WTC11 (cell line): Measurements from ENCODE around the gene CPB2. TPM values are rescaled to one million over a fixed set of nuclear protein-coding genes. Genes with fewer than 3 reads are reported as not detected.

Experiments
- ATAC-seq: fragments of 200-7000 bp; cut with Tn5 transposase; 2 replicates; pipeline ENCODE4 v1.10.0; 2021; ENCODE audit warnings: mild to moderate bottlenecking, moderate library complexity
- CTCF ChIA-PET: fragments of 300-600 bp; sonication (Branson Sonifier 250); formaldehyde crosslinking; loops from one replicate; lab custom pipeline; 2021; ENCODE audit warnings: antibody characterized with exemption; lab: Charles Lee
- POLR2A ChIA-PET: fragments of 350-600 bp; sonication (Branson Sonifier 250); formaldehyde crosslinking; loops from one replicate; lab custom pipeline; 2021; ENCODE audit warnings: antibody characterized with exemption; lab: Charles Lee
- DNase-seq: peaks from one replicate; pipeline ENCODE4 v3.0.0; 2021; ENCODE audit warnings: low spot score
- H3K27ac Mint-ChIP-seq: 2 replicates; pipeline ENCODE4 v1.8.0; 2021; ENCODE audit warnings: mixed read lengths
- H3K27me3 Mint-ChIP-seq: 2 replicates; pipeline ENCODE4 v1.8.0; 2021; ENCODE audit warnings: low read depth, mild to moderate bottlenecking, moderate library complexity, mixed read lengths
- H3K36me3 Mint-ChIP-seq: 2 replicates; pipeline ENCODE4 v1.8.0; 2021; ENCODE audit warnings: mixed read lengths
- H3K4me1 Mint-ChIP-seq: 2 replicates; pipeline ENCODE4 v1.8.0; 2022; ENCODE audit warnings: mixed read lengths
- H3K4me3 Mint-ChIP-seq: 2 replicates; pipeline ENCODE4 v1.8.0; 2021; ENCODE audit warnings: mild to moderate bottlenecking, moderate library complexity, mixed read lengths
- H3K9me3 Mint-ChIP-seq: 2 replicates; pipeline ENCODE4 v1.8.0; 2021; ENCODE audit warnings: mixed read lengths
- ATF3 ChIP-seq: sonication (generic); formaldehyde crosslinking; conservative IDR thresholded peaks from 2 replicates; pipeline ENCODE4 v1.8.1; 2022; ENCODE audit warnings: mild to moderate bottlenecking, missing genetic modification reagents
- ATF6 ChIP-seq: sonication (generic); formaldehyde crosslinking; IDR thresholded peaks from 2 replicates; pipeline ENCODE4 v1.8.1; 2023; ENCODE audit warnings: mild to moderate bottlenecking, missing genetic modification reagents
- EMX1 ChIP-seq: fragments of 250-450 bp; sonication (Bioruptor Pico); IDR thresholded peaks from 2 replicates; pipeline ENCODE4 v1.8.0; 2021; ENCODE audit warnings: mild to moderate bottlenecking
- ETV6 ChIP-seq: sonication (generic); formaldehyde crosslinking; IDR thresholded peaks from 2 replicates; pipeline ENCODE4 v1.8.1; 2022; ENCODE audit warnings: mild to moderate bottlenecking, missing genetic modification reagents
- FOXK1 ChIP-seq: sonication (generic); formaldehyde crosslinking; IDR thresholded peaks from 2 replicates; pipeline ENCODE4 v1.8.0; 2022; ENCODE audit warnings: mild to moderate bottlenecking, moderate library complexity, missing genetic modification reagents
- FOXP4 ChIP-seq: sonication (generic); formaldehyde crosslinking; IDR thresholded peaks from 2 replicates; pipeline ENCODE4 v1.8.0; 2022; ENCODE audit warnings: mild to moderate bottlenecking, missing genetic modification reagents
- IRF1 ChIP-seq: sonication (generic); formaldehyde crosslinking; IDR thresholded peaks from 2 replicates; pipeline ENCODE4 v1.8.0; 2023; ENCODE audit warnings: missing genetic modification reagents
- IRF2 ChIP-seq: sonication (generic); formaldehyde crosslinking; IDR thresholded peaks from 2 replicates; pipeline ENCODE4 v1.8.0; 2022; ENCODE audit warnings: low read depth, missing genetic modification reagents, borderline replicate concordance
- JUN ChIP-seq: sonication (generic); formaldehyde crosslinking; IDR thresholded peaks from 2 replicates; pipeline ENCODE4 v1.8.0; 2023; ENCODE audit warnings: mild to moderate bottlenecking, missing genetic modification reagents
- NR1H2 ChIP-seq: sonication (generic); formaldehyde crosslinking; IDR thresholded peaks from 2 replicates; pipeline ENCODE4 v1.9.0; 2021; ENCODE audit warnings: mild to moderate bottlenecking, moderate library complexity, missing genetic modification reagents
- OVOL2 ChIP-seq: fragments of 250-450 bp; sonication (Bioruptor Pico); IDR thresholded peaks from 2 replicates; pipeline ENCODE4 v1.9.0; 2021; ENCODE audit warnings: mild to moderate bottlenecking, borderline replicate concordance
- SMAD4 ChIP-seq: sonication (generic); formaldehyde crosslinking; IDR thresholded peaks from 2 replicates; pipeline ENCODE4 v1.8.0; 2022; ENCODE audit warnings: mild to moderate bottlenecking, missing genetic modification reagents
- SOX15 ChIP-seq: fragments of 250-450 bp; sonication (Bioruptor Pico); IDR thresholded peaks from 2 replicates; pipeline ENCODE4 v1.9.0; 2021; ENCODE audit warnings: mild to moderate bottlenecking
- USF1 ChIP-seq: sonication (generic); formaldehyde crosslinking; IDR thresholded peaks from 2 replicates; pipeline ENCODE4 v1.8.0; 2022; ENCODE audit warnings: mild to moderate bottlenecking, missing genetic modification reagents
- USF2 ChIP-seq: sonication (generic); formaldehyde crosslinking; IDR thresholded peaks from 2 replicates; pipeline ENCODE4 v1.8.1; 2023; ENCODE audit warnings: mild to moderate bottlenecking, missing genetic modification reagents, moderate library complexity
- ZNF532 ChIP-seq: fragments of 250-450 bp; sonication (Bioruptor Pico); IDR thresholded peaks from 2 replicates; pipeline ENCODE4 v1.9.0; 2021; ENCODE audit warnings: mild to moderate bottlenecking, borderline replicate concordance
- total RNA-seq: library from RNA; stranded (reverse); gene quantifications from 3 replicates; pipeline ENCODE4 v1.2.3, GENCODE V29; 2021

Gene CPB2
- total RNA-seq, 1 experiment from 2014 or later: 0.33 TPM

- Mint-ChIP-seq H3K27me3 (no peaks in the 10 kb centered on the region), H3K27ac (no peak overlapping the region), H3K9me3 (peaks cover 9% of the 10 kb centered on the region), H3K4me3 (no peak overlapping the region), H3K4me1 (no peaks in the 10 kb centered on the region), H3K36me3 (no peaks in the 10 kb centered on the region)
- ChIA-PET CTCF (interaction anchor here (0.6 to 1.2 kb wide), 12 partner anchors 9 to 264 kb away, joined by 3 to 11 read pairs (median 3); no protein-coding TSS in a partner anchor), POLR2A (no interaction called here)
- peak; percentile 15 for DNase-seq
- ATAC-seq: peak; percentile 96
- TF ChIP-seq USF2 (CRISPR knock-in tag): 0 out of 2 replicates have a peak, but pooled peaks have one; percentile 18
- TF ChIP-seq SOX15: no peak
Observed at GRCh38 chr13:46071590-46072249, 33.1 kb downstream of the CPB2 start.

- no peaks in the 10 kb centered on the region for H3K36me3 Mint-ChIP-seq
- ChIA-PET POLR2A (no interaction called here), CTCF (no interaction called here)
- H3K27me3 Mint-ChIP-seq: no peaks in the 10 kb centered on the region
- no peak for ATAC-seq
- peaks cover 5% of the 10 kb centered on the region for H3K9me3 Mint-ChIP-seq
- H3K4me1 Mint-ChIP-seq: no peaks in the 10 kb centered on the region
- H3K27ac Mint-ChIP-seq: no peak overlapping the region
- TF ChIP-seq ATF6 (CRISPR knock-in tag): no peak
- TF ChIP-seq IRF2 (CRISPR knock-in tag): no peak
- no peak for TF ChIP-seq ZNF532 (CRISPR knock-in tag)
- TF ChIP-seq JUN (CRISPR knock-in tag): no peak
- TF ChIP-seq USF1 (CRISPR knock-in tag): no peak
- no peak for TF ChIP-seq IRF1
- TF ChIP-seq NR1H2 (CRISPR knock-in tag): no peak
- no peak for TF ChIP-seq FOXK1
- TF ChIP-seq EMX1 (CRISPR knock-in tag): no peak
- TF ChIP-seq ETV6 (CRISPR knock-in tag): no peak
- H3K4me3 Mint-ChIP-seq: no peak overlapping the region
- no peak for DNase-seq
Observed at GRCh38 chr13:46063292-46063691, 41.5 kb downstream of the CPB2 start.

- Mint-ChIP-seq H3K4me3 (no peak overlapping the region), H3K27ac (no peak overlapping the region), H3K36me3 (no peaks in the 10 kb centered on the region), H3K4me1 (no peaks in the 10 kb centered on the region), H3K27me3 (no peaks in the 10 kb centered on the region), H3K9me3 (peaks cover 5% of the 10 kb centered on the region)
- ATAC-seq (no peak), DNase-seq (no peak)
- ChIA-PET POLR2A (no interaction called here), CTCF (interaction anchor here (0.9 to 1.4 kb wide), 2 partner anchors 9 to 259 kb away, joined by 3 to 4 read pairs; no protein-coding TSS in a partner anchor)
- no peak for TF ChIP-seq NR1H2 (CRISPR knock-in tag)
- no peak for TF ChIP-seq OVOL2 (CRISPR knock-in tag)
- no peak for TF ChIP-seq ATF6 (CRISPR knock-in tag)
- TF ChIP-seq SMAD4: no peak
- no peak for TF ChIP-seq FOXP4 (CRISPR knock-in tag)
- TF ChIP-seq ATF3 (CRISPR knock-in tag): no peak
Observed at GRCh38 chr13:46062185-46062584, 42.6 kb downstream of the CPB2 start.
